ENCODE data around the gene EEA1.

EEA1 gene

GRCh38 chr12:92938638-92939037, 9.5 kb upstream of the EEA1 start:
- TF ChIP-seq KLF17 (tag by site-specific recombination; IDR thresholded peaks at IDR 0.05): no peak
- TF ChIP-seq BCL11B (tag by site-specific recombination; IDR thresholded peaks at IDR 0.05; ENCODE audit: low read depth): no peak
- TF ChIP-seq ZNF362 (tag by site-specific recombination; IDR thresholded peaks at IDR 0.05): no peak
- no peak for TF ChIP-seq SCRT2 (tag by site-specific recombination; IDR thresholded peaks at IDR 0.05)
- no peak for TF ChIP-seq ZNF518A (tag by site-specific recombination; conservative IDR thresholded peaks at IDR 0.05; ENCODE audit: low read depth)
- no peak for TF ChIP-seq ZNF10 (tag by site-specific recombination; IDR thresholded peaks at IDR 0.05)
- no peak for TF ChIP-seq ZNF571 (tag by site-specific recombination; IDR thresholded peaks at IDR 0.05)
- TF ChIP-seq HOXA7 (CRISPR knock-in tag; IDR thresholded peaks at IDR 0.05; ENCODE audit: borderline replicate concordance): no peak
- no peak for TF ChIP-seq ZFP41 (tag by site-specific recombination; IDR thresholded peaks at IDR 0.05; ENCODE audit: borderline replicate concordance)
- TF ChIP-seq SCRT1 (tag by site-specific recombination; IDR thresholded peaks at IDR 0.05; ENCODE audit: borderline replicate concordance): no peak
- TF ChIP-seq ZNF776 (tag by site-specific recombination; IDR thresholded peaks at IDR 0.05; ENCODE audit: borderline replicate concordance): no peak
- no peak for TF ChIP-seq WT1 (tag by site-specific recombination; IDR thresholded peaks at IDR 0.05)
- H3K27ac ChIP-seq (ENCODE audit: extremely low read depth, low read depth, low read length): no peak overlapping the region
- CTCF ChIA-PET: interaction anchor here (0.7 kb wide), 1 partner anchor 449 kb away, joined by 3 read pairs; no protein-coding TSS in a partner anchor
- no peaks in the 10 kb centered on the region for H3K36me3 ChIP-seq (ENCODE audit: control insufficient read depth in 2 of 2, insufficient read depth in 1 of 2, low read length in 2 of 2)
- no peak overlapping the region for H3K4me3 ChIP-seq (ENCODE audit: low read depth, low read length)
- no peaks in the 10 kb centered on the region for H3K9me3 ChIP-seq (ENCODE audit: control insufficient read depth, insufficient read depth, low read depth, low read length)
- H3K4me1 ChIP-seq (ENCODE audit: control insufficient read depth, insufficient read depth, low read length): no peaks in the 10 kb centered on the region; the same call in 1 of the 2 replicates
- POLR2A ChIA-PET: no interaction called here

GRCh38 chr12:92938018-92938417, 8.9 kb upstream of the EEA1 start:
- Histone ChIP-seq H3K36me3 (ENCODE audit: control insufficient read depth in 2 of 2, insufficient read depth in 1 of 2, low read length in 2 of 2) (no peaks in the 10 kb centered on the region), H3K4me3 (ENCODE audit: low read depth, low read length) (no peak overlapping the region), H3K27ac (ENCODE audit: extremely low read depth, low read depth, low read length) (no peak overlapping the region), H3K9me3 (ENCODE audit: control insufficient read depth, insufficient read depth, low read depth, low read length) (no peaks in the 10 kb centered on the region), H3K4me1 (ENCODE audit: control insufficient read depth, insufficient read depth, low read length) (no peaks in the 10 kb centered on the region)
- POLR2A ChIA-PET: no interaction called here
- CTCF ChIA-PET: interaction anchor here (0.7 to 1.1 kb wide), 2 partner anchors 50 to 450 kb away, joined by 3 to 4 read pairs; no protein-coding TSS in a partner anchor
- TF ChIP-seq CTCF (tag by site-specific recombination; IDR thresholded peaks at IDR 0.05): no peak
- no peak for TF ChIP-seq ZNF350 (tag by site-specific recombination; IDR thresholded peaks at IDR 0.05)
- TF ChIP-seq OVOL3 (tag by site-specific recombination; IDR thresholded peaks at IDR 0.05): no peak
- TF ChIP-seq PRDM4 (tag by site-specific recombination; IDR thresholded peaks at IDR 0.05): no peak
- TF ChIP-seq RBAK (tag by site-specific recombination; IDR thresholded peaks at IDR 0.05): no peak
- no peak for TF ChIP-seq ZBTB17 (tag by site-specific recombination; IDR thresholded peaks at IDR 0.05)
- TF ChIP-seq ZIC2 (tag by site-specific recombination; IDR thresholded peaks at IDR 0.05): no peak
- TF ChIP-seq AEBP2 (tag by site-specific recombination; IDR thresholded peaks at IDR 0.05; ENCODE audit: borderline replicate concordance): no peak
- TF ChIP-seq ZSCAN5A (tag by site-specific recombination; IDR thresholded peaks at IDR 0.05): no peak

Measured in HEK293 (cell line).